Activated CD8-positive, alpha-beta memory T cell treated with anti-CD3 and anti-CD28 coated beads, Interleukin-2, amount 50 U/mL, for 1 hour (primary cell): ENCODE data around the gene MPHOSPH9.
A peak's percentile ranks its signal among the peaks of the same experiment; 100 is the strongest.
"Not testable (repeated sequence)": the region's sequence is repeated elsewhere in the genome, so short reads cannot be mapped to it uniquely, and the experiment has no call there.

Experiments
- DNase-seq: peaks from one replicate; pipeline ENCODE4 v3.0.0-alpha.2; 2020; ENCODE audit errors: extremely low read depth

MPHOSPH9 gene

DNA sequence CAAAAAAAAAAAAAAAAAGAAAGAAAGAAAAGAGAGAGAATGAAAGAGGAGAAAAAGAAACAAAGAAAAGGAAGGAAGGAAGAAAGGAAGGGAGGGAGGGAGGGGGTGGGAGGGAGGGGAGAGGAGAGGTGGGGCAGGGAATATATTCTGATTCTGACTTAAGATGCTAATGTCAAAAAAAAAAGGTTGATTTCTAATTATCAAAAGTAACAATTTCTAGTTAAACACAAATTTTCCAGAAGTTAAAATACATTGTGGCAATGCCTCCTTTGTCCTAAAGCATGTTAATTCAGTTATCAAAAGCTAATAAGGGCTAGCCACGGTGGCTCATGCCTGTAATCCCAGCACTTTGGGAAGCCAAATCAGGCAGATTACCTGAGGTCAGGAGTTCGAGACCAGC, 7.5 kb downstream of the MPHOSPH9 start:
- no peak for DNase-seq

DNA sequence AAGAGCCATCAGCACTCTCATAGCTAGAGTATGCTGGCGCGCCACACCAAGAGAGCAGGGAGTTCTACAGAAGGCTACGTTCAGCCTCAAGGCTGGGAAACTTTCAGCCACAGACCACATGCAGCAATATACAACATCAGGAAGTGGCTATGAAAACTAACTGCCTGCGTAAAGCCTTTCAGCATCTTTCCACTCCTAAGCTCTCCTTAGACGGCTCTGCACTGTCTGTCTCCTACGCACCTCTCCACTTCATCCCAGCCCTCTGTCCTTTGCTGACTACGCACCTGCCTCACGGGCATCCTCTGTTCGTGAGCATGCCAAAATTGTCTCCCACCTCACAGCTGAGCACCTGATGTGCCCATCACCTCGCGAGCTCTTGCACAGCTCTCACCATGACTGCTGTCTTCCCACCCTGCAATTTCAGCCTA, 9.7 kb downstream of the MPHOSPH9 start:
- DNase-seq, result peak; percentile 44

- not testable (repeated sequence) for DNase-seq
These were observed 25.1 kb downstream of the MPHOSPH9 start for GRCh38 chr12:123207815-123208214.

DNA sequence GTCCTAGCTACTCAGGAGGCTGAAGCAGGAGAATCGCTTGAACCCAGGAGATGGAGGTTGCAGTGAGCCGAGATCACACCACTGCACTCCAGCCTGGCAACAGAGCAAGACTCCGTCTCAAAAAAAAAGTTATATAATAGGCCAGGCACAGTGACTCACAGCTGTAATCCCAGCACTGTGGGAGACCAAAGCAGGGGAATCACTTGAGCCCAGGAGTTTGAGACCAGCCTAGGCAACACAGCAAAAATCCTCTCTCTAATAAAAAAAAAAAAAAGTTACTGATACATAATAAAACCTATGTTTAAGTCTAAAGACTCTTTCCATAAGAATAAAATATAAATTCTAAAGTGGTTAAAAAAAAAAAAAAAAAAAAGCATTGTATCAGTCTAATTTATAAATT, 26.1 kb downstream of the MPHOSPH9 start:
- DNase-seq, result not testable (repeated sequence)

DNA sequence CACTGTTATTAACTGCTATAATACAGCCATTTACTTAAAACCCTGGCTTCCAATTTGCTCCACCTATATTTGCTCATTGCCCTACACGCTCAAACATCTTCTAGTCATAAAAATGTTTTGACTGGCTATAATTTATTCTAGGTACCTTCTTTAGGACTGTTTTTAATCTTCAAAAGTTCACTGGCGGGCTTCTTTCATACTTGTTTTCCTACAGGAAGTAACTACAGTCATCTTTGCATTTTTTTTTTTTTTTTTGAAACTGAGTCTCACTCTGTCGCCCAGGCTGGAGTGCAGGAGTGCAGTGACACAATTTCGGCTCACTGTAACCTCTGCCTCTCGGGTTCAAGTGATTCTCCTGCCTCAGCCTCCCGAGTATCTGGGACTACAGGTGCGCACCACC, 32.5 kb downstream of the MPHOSPH9 start:
- no peak for DNase-seq

- no peak for DNase-seq
These were observed 33.0 kb downstream of the MPHOSPH9 start for GRCh38 chr12:123199936-123200335.

GRCh38 chr12:123187637-123188036, 45.3 kb downstream of the MPHOSPH9 start:
- no peak for DNase-seq

- DNase-seq, result no peak
These were observed 52.8 kb downstream of the MPHOSPH9 start for GRCh38 chr12:123180171-123180570.

DNA sequence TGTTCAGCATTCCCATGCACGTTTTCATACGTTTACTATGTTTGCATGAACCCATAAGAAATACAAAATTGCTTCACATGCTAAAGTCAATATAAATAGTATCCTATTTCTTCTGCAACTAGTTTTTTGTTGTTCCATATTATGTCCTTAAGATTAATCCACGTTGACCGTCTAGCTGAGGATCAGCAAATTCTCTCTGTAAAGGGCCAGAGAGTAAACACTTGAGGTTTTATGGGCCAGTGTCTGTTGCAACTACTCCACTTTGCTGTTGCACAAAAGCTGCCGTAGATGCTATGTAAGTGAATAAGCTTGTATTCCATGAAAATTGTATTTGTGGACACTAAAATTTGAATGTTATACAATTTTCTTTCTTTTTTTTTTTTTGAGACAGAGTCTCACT, 61.0 kb downstream of the MPHOSPH9 start:
- no peak for DNase-seq

DNA sequence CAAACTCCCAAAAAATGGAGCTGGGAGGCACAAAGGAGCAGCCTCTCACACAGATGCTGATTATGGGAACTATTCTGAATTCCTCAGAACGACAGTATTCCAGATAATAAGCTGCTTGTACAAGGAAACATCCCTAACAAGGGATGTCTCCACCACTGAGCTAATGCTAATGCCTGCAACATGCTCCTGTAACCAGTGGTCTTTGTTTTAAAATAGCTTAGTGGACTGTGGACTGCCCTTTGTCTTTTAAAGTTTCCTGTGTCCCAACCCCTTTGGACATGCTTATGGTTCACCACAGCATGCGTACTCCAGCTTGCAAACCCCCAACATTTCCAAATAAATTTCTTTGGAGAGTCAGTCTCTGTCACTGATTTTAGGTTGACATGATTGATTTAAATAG, 65.6 kb downstream of the MPHOSPH9 start:
- DNase-seq, result no peak

DNA sequence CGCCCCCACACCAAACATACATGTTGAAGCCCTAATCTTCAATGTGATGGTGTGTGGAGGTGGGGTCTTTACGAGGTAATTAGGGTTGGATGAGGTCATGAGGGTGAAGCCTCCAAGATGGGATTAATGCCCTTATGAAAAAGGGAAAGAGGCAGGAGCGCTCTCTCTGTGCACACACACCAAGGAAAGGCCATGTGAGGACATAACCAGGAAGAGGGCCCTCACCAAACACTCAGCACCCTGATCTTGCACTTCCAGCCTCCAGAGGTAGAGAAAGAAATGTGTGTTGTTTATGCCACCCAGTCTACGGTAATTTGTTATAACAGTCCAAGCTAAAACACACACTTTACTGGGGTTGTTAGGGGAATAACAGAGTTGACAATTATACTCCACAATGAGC, 67.4 kb downstream of the MPHOSPH9 start:
- DNase-seq, result no peak

- no peak for DNase-seq
These were observed 68.2 kb downstream of the MPHOSPH9 start for GRCh38 chr12:123164710-123165261.

DNA sequence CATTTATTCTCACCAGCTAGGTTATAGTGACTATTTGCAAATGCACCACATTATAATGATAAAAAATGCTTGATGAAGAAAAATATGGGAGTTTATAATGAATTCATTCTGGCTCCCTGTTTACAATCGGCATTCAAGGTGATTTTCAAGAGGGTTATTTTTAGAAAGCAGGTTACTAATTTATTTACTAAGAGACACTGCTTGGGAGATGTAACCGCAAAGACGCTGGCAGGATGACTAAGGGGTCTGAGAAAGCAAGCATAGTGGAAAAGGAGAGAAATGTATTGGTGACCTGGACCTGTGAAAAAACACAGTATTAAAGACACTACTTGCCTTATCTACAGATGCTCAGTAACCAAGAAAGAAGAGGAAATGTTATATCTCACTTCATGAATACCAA, 68.7 kb downstream of the MPHOSPH9 start:
- no peak for DNase-seq

DNA sequence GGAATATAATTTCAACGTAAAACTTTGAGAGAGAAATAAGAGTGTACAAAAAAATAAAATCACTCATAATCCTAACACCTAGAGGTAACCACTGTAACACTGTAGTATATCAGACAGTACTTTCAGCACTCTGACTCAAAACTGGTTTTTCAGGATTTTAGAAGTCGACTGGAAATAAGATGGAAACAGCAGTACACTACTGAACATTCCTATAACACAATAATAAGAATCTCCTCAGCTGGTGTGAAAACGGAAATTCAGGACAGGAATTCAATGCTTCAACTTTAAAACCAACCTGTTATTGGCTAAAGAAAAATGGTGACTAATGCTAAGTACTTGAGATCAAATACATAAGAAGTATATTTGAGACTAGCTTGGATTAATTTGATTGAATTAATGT, 69.7 kb downstream of the MPHOSPH9 start:
- DNase-seq, result no peak

GRCh38 chr12:123160801-123161487, 72.0 kb downstream of the MPHOSPH9 start:
- DNase-seq, result no peak

- DNase-seq, result no peak
These were observed 79.0 kb downstream of the MPHOSPH9 start for GRCh38 chr12:123153906-123154305.

DNA sequence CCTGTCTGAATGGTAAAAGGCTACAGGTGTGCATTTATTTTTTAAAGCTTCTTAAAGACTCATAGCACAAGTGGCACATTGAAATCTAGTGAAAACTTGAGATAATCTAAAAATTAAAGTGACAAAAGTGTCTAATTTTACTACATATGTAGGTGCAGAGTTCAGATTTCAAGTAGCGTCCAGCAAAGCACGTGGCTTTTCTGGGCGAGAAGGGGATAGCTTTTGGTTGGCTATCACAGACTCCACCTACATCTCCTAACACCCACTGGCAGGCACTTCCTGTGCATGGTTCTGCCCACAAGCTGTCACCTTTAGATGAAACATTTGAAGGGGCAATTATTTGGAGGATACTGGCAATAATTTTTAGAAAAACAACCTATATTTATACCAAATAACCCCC, 80.1 kb downstream of the MPHOSPH9 start:
- DNase-seq, result no peak

GRCh38 chr12:123151457-123152454, 81.2 kb downstream of the MPHOSPH9 start:
- DNase-seq, result no peak

- no peak for DNase-seq
These were observed 82.0 kb downstream of the MPHOSPH9 start, which contains the start of gene PITPNM2 for GRCh38 chr12:123150744-123151456. Gene PITPNM2 (minus strand): TSS chr12:123151090. CDS start chr12:123034590, 116,500 bp downstream.

- no peak for DNase-seq
These were observed 82.6 kb downstream of the MPHOSPH9 start for GRCh38 chr12:123150275-123150743.

- no peak for DNase-seq
These were observed 83.3 kb downstream of the MPHOSPH9 start for GRCh38 chr12:123149501-123150274.
